Fibroblast of pulmonary artery (primary cell): ENCODE results near the gene ELOA.

Experiments
- DNase-seq: peaks from one replicate; pipeline ENCODE4 v3.0.0-alpha.2; 2010; ENCODE audit warnings: low read depth
- H3K4me3 ChIP-seq: replicated peaks from 2 replicates; pipeline ENCODE4 v1.5.1; 2011; ENCODE audit warnings: low read depth, mild to moderate bottlenecking, control low read depth, low read length, moderate library complexity
- TF ChIP-seq, protein P1 (sequence below): IDR thresholded peaks from 2 replicates; pipeline ENCODE4 v1.5.1; 2011; ENCODE audit warnings: mild to moderate bottlenecking, control low read depth, low read length, inconsistent platforms; ENCODE audit errors: missing control alignments

The ELOA gene, protein sequence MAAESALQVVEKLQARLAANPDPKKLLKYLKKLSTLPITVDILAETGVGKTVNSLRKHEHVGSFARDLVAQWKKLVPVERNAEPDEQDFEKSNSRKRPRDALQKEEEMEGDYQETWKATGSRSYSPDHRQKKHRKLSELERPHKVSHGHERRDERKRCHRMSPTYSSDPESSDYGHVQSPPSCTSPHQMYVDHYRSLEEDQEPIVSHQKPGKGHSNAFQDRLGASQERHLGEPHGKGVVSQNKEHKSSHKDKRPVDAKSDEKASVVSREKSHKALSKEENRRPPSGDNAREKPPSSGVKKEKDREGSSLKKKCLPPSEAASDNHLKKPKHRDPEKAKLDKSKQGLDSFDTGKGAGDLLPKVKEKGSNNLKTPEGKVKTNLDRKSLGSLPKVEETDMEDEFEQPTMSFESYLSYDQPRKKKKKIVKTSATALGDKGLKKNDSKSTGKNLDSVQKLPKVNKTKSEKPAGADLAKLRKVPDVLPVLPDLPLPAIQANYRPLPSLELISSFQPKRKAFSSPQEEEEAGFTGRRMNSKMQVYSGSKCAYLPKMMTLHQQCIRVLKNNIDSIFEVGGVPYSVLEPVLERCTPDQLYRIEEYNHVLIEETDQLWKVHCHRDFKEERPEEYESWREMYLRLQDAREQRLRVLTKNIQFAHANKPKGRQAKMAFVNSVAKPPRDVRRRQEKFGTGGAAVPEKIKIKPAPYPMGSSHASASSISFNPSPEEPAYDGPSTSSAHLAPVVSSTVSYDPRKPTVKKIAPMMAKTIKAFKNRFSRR

DNA sequence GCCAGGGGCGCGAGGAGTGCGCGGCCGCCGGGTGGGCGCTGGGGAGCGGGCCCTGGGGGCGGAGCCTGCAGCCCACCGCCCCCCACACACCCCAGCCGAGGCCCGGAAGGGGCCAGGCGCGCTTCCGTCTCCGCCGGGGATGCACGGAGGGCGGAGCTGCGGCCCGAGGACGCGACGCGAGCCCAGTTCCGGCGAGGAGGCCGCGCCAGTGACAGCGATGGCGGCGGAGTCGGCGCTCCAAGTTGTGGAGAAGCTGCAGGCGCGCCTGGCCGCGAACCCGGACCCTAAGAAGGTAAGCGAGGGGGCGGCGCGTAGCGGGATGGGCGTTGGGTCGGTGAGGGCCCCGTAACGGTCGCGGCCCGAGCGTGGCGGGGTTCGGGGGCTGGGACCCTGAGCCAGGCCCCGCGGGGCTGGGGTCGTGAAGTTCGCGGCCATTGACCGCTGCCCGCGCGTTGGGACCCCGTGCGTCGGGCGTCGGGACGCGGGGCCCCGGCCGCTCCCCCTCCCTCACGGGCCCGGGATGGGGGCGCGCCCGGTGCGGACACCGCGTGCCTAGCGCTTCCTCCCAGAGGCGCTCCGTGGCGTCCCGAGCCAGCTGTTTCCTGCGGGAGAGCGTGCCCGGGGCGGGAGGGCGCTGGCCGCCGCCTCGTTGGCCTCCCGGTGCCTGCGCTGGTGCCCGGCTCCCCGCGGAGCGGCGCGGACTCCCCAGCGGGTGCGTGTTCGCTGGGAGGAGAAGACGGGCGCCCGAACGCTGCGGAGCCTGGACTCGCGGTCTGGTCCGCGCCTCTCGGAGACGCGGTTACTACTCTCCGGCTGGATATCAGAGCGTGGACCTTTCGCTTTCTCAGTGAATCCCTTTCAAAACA, at the start of gene ELOA:
ELOA (plus strand) TSS at position 185 of the 866 bp plus-strand sequence; CDS start at position 218, 33 bp downstream.
- TF ChIP-seq, protein P1, sequence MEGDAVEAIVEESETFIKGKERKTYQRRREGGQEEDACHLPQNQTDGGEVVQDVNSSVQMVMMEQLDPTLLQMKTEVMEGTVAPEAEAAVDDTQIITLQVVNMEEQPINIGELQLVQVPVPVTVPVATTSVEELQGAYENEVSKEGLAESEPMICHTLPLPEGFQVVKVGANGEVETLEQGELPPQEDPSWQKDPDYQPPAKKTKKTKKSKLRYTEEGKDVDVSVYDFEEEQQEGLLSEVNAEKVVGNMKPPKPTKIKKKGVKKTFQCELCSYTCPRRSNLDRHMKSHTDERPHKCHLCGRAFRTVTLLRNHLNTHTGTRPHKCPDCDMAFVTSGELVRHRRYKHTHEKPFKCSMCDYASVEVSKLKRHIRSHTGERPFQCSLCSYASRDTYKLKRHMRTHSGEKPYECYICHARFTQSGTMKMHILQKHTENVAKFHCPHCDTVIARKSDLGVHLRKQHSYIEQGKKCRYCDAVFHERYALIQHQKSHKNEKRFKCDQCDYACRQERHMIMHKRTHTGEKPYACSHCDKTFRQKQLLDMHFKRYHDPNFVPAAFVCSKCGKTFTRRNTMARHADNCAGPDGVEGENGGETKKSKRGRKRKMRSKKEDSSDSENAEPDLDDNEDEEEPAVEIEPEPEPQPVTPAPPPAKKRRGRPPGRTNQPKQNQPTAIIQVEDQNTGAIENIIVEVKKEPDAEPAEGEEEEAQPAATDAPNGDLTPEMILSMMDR: no peak
- H3K4me3 ChIP-seq: peak within 1 kb of the TSS; percentile 82
- peak; percentile 58 for DNase-seq

DNA sequence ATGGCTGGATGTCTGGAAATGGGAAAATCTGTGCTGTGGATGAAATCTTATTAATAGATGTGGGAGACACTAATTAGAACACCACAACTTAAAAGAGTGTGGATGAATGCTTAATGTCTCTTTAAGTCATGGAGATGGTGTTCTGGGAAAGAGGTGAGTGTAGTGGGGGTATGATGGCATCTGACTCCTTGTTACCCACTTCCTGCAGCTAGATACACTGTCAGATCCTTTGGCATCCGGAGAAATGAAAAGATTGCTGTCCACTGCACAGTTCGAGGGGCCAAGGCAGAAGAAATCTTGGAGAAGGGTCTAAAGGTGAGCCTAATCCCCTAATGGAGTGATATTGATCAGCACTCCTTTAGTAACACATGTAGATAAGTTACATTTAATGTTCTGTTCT, 49.7 kb upstream of the ELOA start:
- TF ChIP-seq, protein P1: no peak
- no peak for DNase-seq
- peak overlapping the region; percentile 99 for H3K4me3 ChIP-seq

DNA sequence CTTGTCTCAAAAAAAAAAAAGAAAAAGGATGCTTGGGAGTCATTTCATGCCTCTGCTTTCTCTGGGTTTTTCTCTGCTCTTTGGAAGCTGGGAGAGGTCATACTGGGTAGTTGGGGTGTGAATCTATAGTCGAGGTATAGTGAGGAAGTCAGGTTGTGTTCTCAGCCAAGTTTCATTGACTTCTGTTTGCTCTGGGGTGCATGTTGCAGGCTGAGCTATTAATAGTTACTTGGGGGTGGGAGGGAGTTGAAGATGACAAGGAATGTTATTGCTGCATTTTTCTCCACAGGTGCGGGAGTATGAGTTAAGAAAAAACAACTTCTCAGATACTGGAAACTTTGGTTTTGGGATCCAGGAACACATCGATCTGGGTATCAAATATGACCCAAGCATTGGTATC, 48.9 kb upstream of the ELOA start:
- DNase-seq: no peak
- TF ChIP-seq, protein P1: no peak
- H3K4me3 ChIP-seq: no peak overlapping the region

DNA sequence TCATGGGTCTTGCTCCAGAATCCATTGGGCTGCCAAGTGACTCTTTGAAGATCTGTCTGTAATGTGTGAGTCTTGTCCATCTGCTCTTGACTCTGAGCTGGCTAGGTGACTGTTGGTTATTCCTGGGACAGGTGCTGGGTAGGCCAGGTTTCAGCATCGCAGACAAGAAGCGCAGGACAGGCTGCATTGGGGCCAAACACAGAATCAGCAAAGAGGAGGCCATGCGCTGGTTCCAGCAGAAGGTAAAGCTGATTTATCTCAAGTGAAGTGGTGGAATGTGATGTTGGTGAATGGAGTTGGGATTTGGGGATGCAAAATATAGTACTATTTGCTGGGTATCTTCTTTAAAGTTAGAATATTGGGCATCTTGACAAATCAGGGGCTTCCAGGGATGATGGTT, 47.6 kb upstream of the ELOA start:
- no peak overlapping the region for H3K4me3 ChIP-seq
- DNase-seq: no peak
- TF ChIP-seq, protein P1: no peak

DNA sequence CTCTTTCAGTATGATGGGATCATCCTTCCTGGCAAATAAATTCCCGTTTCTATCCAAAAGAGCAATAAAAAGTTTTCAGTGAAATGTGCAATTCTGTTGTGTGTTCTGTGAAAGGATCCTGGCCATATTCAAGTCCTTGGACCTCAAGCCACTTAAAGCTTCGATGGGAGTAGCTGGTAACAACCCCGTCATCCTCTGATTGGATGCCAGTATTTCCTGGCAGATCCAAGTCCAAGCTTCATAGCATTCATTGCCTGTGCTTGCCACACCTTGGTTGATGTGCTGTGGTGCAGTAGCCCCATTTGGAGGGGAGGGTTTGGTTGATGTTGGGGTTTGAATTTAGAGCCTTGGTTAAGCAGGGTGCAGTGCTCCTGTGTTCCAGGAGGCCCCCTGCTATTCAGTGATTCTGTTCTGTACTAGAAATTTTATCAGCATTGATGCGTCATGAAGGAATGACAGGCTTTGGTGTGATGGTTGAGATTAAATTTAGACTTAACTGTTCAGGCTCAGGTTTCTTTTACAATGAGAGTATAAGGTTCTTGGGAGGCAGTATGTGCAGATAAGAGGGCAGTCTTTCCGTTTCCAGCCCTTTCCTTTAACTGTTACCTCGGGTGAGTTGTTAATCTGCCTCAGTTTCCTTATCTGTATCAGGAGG, 46.8 kb upstream of the ELOA start:
- no peak for DNase-seq
- no peak overlapping the region for H3K4me3 ChIP-seq
- TF ChIP-seq, protein P1: no peak

DNA sequence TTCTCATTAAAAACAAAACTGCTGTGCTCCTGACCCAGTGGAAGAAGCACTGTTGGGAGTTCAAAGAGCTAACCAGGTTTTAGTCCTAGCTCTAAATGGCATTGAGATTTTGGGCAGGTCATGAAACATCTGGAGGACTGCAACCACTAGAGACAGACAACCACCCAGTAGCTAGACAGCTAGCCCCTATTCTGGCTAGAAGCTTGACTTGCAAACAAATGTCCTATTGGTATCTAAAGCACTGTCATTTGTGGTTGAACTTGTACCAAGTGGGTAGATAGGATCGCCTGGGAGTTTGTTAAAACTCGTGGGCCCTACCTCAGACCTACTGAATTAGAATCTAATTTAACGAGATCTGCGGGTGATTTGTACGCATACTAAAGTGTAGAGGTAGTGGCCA, 44.8 kb upstream of the ELOA start:
- DNase-seq: no peak
- TF ChIP-seq, protein P1: no peak
- H3K4me3 ChIP-seq: no peak overlapping the region
